Hematopoietic multipotent progenitor cell treated with erythropoietin and hydrocortisone succinate and interleukin-3 and kit ligand, for 6 days (in vitro differentiated cells): Measurements from ENCODE around the gene RFC3.

Experiments
- DNase-seq: peaks from one replicate; pipeline ENCODE4 v3.0.0-alpha.2; 2015

The RFC3 gene

DNA sequence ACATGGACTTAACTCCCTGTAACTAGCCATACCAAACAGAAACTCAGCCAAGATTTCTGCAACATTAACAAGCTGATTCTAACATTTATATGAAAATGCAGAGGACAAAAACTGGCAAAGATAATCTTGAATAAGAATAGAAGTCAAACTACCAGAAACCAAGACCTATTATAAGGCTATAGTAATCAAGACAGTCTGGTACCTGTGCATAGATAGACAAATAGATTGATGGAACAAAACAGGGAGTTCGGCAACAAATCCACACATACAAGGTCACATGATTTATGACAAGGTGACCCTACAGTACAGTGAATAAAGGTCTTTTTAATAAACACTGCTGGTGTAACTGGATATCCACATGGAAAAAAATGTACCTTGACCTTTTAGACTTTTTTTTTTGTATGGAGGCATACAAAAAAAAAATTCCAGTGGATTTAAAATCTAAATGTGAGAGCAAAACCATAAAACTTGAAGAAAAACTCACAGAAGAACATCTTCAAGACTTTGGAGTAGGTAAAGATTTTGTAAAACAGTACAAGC lies 2.9 kb upstream of the RFC3 start:
- no peak for DNase-seq

DNA sequence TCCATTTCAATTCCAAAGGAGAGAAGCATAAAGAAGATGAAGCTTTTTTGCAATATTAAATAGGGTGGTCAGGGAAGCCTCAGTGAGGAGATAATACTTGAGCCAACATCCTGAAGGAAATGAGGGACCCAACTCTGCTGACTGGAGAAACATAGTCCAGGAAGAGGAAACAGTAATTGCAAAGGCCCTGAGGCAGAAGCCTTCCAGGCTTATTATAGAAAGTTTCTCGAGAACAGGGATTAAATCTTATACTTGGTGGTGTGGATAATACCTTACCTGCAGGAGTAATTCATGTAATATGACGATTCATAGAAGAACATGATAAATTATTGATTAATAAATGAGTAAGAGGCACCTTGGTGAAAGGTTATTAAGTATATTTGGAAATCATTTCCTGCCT lies 1.0 kb upstream of the RFC3 start:
- DNase-seq, result no peak

- DNase-seq, result peak; percentile 25
Observed at GRCh38 chr13:33817513-33817900, 442 bp upstream of the RFC3 start.

GRCh38 chr13:33825083-33825482 lies 7.1 kb downstream of the RFC3 start:
- no peak for DNase-seq

DNA sequence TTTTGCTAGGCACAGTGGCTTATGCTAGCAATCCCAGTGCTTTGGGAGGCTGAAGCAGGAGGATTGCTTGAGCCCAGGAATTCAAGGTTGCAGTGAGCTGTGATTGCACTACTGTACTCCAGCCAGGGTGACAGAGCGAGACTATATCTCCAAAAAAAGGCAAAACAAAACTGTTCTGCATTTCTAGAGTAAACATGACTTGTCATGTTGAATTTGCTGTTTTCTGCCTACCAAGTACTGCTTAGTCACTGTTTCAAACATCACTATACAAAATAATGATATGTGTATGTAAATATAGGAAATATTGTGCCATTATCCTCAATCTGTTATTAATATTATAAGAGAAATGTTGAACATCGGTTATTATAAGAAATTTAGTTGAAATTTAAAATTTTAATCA lies 9.2 kb downstream of the RFC3 start:
- no peak for DNase-seq

- no peak for DNase-seq
Observed at GRCh38 chr13:33828431-33829129, 10.6 kb downstream of the RFC3 start.

- no peak for DNase-seq
Observed at GRCh38 chr13:33832872-33833271, 14.9 kb downstream of the RFC3 start.

DNA sequence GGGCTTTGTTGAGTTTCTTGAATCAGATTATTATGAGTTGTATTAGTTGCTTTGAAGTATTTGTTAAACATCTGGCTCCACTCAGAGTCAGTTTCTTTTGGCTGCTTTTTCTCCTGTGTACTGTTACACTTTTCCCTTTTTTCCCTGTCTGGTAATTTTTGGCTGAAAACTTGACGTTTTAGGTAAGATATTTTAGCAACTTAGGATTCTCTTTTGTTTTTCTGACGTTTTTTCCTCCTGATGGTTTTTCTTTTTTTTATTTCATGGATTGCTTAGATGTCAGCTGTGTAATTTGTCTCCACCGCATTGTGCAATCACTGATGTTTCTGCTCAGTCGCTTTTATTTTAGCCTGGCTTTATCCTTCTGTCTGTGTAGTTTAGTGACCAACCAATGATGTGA lies 20.7 kb downstream of the RFC3 start:
- no peak for DNase-seq

GRCh38 chr13:33840402-33840801 lies 22.5 kb downstream of the RFC3 start:
- DNase-seq, result no peak

- no peak for DNase-seq
Observed at GRCh38 chr13:33842207-33842606, 24.3 kb downstream of the RFC3 start.

DNA sequence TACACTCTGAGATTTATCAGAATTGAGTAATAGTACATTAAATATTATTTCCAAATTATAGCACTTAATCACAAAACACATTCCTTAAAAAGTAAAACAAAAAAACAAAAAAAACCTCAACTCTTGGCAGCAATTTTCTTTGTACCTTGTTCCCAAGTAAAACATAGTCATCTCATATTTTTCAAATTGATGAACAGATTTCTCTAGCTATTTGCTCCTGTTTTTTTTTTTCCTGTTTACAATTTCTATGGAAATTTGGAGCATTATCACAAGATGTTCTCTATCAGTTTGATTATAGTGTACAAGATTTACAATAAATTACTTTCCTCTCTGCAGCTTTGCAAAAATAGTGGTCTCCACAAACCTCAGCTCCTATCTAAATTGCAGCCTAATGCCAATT lies 25.0 kb downstream of the RFC3 start:
- no peak for DNase-seq

DNA sequence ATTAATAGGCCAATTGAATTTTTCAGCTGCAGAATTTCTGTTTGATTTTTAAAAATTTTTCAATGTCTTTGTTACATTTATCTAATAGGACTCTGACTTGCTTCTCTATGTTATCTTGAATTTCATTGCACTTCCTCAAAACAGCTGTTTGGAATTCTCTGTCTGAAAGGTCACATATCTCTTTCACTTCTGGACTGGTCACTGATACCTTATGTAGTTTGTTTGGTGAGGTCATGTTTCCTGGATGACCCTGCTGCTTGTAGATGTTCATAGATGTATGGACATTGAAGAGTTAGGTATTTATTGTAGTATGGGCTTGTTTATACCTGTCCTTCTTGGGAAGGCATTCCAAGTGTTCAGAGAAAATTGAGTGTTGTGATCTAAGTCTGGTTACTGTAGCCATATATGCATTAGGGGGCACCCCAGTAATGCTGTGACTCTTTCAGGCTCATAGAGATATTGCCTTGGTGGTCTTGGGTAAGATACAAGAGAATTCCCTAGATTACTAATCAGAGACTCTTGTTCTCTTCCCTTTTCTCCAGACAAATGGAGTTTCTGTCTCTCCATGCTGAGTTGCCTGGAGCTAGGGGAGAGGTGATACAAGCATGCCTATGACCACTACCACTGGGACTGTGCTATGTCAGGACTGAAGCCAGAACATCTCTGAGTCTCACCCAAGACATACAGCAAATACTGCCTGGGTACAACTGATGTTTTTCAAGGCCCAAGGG lies 27.8 kb downstream of the RFC3 start:
- DNase-seq, result no peak

GRCh38 chr13:33846303-33847062 lies 28.5 kb downstream of the RFC3 start:
- DNase-seq, result no peak

GRCh38 chr13:33849211-33849610 lies 31.3 kb downstream of the RFC3 start:
- no peak for DNase-seq

- no peak for DNase-seq
Observed at GRCh38 chr13:33855371-33855895, 37.5 kb downstream of the RFC3 start.

- peak; percentile 8 for DNase-seq
Observed at GRCh38 chr13:33859691-33860303, 41.8 kb downstream of the RFC3 start.

GRCh38 chr13:33860526-33860925 lies 42.6 kb downstream of the RFC3 start:
- no peak for DNase-seq

DNA sequence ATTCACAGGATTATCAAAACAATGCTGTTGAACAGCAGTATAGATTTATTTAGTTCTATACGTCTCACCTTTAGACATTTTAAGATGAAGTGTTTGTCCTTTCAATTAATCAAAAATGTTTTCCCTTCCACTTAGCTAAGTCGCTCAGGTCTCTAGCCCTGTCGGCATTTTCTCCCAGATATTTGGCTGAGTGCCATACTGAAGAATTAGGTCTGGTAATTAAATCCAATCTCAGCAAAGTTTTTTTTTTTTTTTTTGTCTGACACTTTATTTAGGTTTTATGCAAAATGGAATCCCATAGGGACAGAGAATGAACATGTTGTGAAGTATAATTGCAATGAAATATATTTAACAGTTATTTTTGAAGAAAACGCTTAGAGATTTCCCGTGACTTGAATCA lies 44.1 kb downstream of the RFC3 start:
- no peak for DNase-seq

DNA sequence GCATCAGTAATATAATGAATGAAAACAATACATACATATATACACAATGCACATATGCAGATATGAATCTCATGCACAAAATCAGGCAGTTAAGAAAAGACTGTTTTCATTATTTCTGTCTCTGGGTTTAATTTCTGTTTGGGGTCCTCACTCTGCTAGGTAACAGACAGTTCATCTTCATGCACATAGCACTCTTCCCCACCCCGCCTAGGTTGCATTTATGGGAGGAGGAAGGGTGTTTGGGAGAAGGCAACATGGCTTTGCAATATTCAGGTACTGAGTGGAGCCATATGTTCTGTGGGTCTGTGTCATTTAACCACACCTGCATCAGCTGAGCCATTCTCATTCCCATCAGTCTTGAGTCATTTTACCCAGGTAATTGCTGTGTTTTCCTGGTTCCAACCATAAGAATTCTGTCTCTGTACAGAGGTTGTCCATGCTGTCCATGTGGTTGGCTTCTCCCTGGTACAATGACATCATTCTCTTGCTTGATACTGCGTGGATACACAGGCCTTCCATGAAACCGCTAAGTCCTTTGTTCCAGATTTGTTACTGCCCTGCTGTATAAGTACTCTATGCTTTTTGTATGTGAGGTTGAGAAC lies 45.3 kb downstream of the RFC3 start:
- DNase-seq, result no peak

- DNase-seq, result no peak
Observed at GRCh38 chr13:33865945-33866344, 48.0 kb downstream of the RFC3 start.

DNA sequence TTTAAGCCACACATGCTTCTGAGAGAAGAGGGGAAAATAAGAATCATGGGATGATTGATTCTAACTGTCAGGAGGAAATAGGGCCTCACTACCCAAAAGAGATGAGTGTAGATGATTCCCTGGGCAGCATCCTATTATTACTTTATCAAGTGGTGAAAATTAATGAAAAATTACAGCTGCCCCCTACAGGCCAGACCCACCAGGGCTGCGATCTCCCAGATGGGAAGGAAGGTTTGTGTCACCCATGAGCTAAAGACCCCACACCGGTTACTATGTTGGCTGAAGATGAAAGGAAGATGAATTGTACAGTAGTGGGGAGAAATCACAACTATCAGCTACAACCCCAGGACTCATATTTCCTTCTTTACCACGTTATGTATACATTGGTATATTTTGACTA lies 49.5 kb downstream of the RFC3 start:
- DNase-seq, result no peak

DNA sequence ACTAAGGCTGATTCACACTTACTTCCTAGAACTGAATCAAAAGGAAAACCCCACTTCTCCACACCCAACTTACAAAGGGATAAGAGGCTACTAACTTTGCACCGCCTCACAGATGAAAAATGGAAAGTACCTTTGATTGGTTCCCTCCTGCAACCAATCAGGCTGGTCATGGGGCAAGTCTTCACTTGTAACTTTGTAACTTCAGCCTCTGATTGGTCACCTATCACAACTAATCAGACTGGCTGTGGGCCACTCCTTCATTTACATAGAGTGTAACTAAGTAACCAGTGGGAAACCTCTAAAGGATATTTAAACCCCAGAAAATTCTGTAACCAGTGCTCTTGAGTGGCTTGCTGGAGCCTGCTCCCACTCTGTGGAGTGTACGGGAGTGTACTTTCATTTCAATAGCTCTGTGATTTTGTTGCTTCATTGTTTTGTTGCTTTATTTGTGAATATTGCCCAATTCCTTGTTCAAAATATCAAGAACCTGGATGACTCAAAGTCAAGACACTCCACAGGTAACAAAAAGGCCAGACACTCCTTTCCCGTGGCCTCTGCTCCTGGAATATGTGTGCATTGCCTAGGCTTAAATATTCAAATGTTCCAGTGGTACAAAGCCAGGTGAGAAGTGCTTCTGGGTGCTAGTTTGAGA lies 50.5 kb downstream of the RFC3 start:
- DNase-seq, result no peak
